OCI-LY3 (cell line): ENCODE measurements around the gene POLDIP2.
A peak's percentile ranks its signal among the peaks of the same experiment; 100 is the strongest.

Experiments
- H2AFZ ChIP-seq: fragments of 200-600, 300-600 bp; shearing (Covaris generic); 2 replicates; pipeline ENCODE4 v1.6.0; 2014; ENCODE audit warnings: antibody characterized with exemption, low read depth, low read length
- H3K27ac ChIP-seq: fragments of 200-600, 300-600 bp; sonication (generic); 2 replicates; pipeline ENCODE4 v1.5.1; 2014; ENCODE audit warnings: mild to moderate bottlenecking, low read length, moderate library complexity, mixed read lengths
- H3K27me3 ChIP-seq: fragments of 200-600, 300-600 bp; sonication (generic); 2 replicates; pipeline ENCODE4 v1.6.1; 2014; ENCODE audit warnings: low read depth, low read length, mixed read lengths
- H3K36me3 ChIP-seq: fragments of 200-600, 300-600 bp; sonication (generic); replicated peaks from 2 replicates; pipeline ENCODE3; 2014; ENCODE audit warnings: low read depth, low read length, mixed read lengths
- H3K4me1 ChIP-seq: fragments of 300-600, 200-600 bp; sonication (generic); 2 replicates; pipeline ENCODE4 v1.6.1; 2014; ENCODE audit warnings: low read length, mixed read lengths
- H3K4me2 ChIP-seq: fragments of 200-600, 300-600 bp; sonication (generic); 2 replicates; pipeline ENCODE4 v1.6.1; 2014; ENCODE audit warnings: low read length, mixed read lengths
- H3K4me3 ChIP-seq: fragments of 300-600, 200-600 bp; sonication (generic); 2 replicates; pipeline ENCODE4 v1.5.1; 2014; ENCODE audit warnings: antibody characterized with exemption, mild to moderate bottlenecking, low read length, moderate library complexity
- H3K79me2 ChIP-seq: fragments of 300-600, 200-600 bp; shearing (Covaris generic); 2 replicates; pipeline ENCODE4 v1.6.1; 2014; ENCODE audit warnings: mild to moderate bottlenecking, low read length, mixed read lengths
- H3K9ac ChIP-seq: fragments of 300-600, 200-600 bp; shearing (Covaris generic); 2 replicates; pipeline ENCODE4 v1.6.0; 2014; ENCODE audit warnings: mild to moderate bottlenecking, low read length, moderate library complexity
- H3K9me3 ChIP-seq: fragments of 200-600, 300-600 bp; shearing (Covaris generic); 2 replicates; pipeline ENCODE4 v1.6.1; 2014; ENCODE audit warnings: low read length, mixed read lengths; ENCODE audit not compliant: insufficient read depth
- H4K20me1 ChIP-seq: fragments of 200-600, 300-600 bp; sonication (generic); 2 replicates; pipeline ENCODE4 v1.6.1; 2016; ENCODE audit warnings: low read length, mixed read lengths; ENCODE audit not compliant: insufficient read depth
- CTCF ChIP-seq: fragments of 200-600, 300-600 bp; sonication (generic); IDR thresholded peaks from 2 replicates; pipeline ENCODE4 v1.5.1; 2014; ENCODE audit warnings: antibody characterized with exemption, low read length, low read depth
- EZH2phosphoT487 ChIP-seq: fragments of 200-600 bp; shearing (Covaris generic); IDR thresholded peaks from 2 replicates; pipeline ENCODE4 v1.6.1; 2018; ENCODE audit warnings: antibody characterized with exemption, mixed run types, low read depth

Gene POLDIP2

DNA sequence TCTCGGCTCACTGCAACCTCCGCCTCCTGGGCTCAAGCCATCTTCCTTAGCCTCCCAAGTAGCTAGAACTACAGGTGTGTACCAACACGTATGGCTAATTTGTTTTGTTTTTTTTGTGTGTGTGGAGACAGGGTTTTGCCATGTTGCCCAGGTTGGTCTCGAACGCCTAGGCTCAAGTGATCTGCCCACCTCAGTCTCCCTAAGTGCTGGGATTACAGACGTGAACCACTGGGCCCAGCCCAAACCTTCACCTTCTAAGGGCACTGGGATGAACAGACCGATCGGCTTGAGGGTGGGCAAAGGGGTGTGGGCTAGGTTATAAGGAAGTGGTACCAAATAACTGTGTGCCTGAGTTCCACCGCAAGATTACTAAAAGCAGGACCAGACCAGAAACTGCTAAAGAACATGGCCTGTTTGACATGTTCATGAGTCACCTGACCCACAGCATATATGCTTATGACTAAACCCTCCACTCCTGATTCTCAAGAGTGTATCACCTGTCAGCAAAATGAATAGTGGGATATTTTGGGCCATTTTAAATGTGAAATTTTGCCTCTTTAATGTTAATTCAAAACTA is 30.2 kb downstream of the POLDIP2 start:
- Histone ChIP-seq H2AFZ (no peak overlapping the region), H3K9ac (peak overlapping the region; percentile 45; the same call in 1 of the 2 replicates), H3K4me3 (peak overlapping the region; percentile 29), H4K20me1 (peaks cover 41% of the 10 kb centered on the region), H3K79me2 (peaks cover 69% of the 10 kb centered on the region), H3K36me3 (peaks cover 55% of the 10 kb centered on the region), H3K4me2 (peak overlapping the region; percentile 62), H3K4me1 (peaks cover 63% of the 10 kb centered on the region), H3K9me3 (no peaks in the 10 kb centered on the region), H3K27me3 (no peaks in the 10 kb centered on the region), H3K27ac (peak overlapping the region; percentile 94)
- TF ChIP-seq EZH2phosphoT487 (no peak), CTCF (no peak)

- TF ChIP-seq CTCF (no peak), EZH2phosphoT487 (no peak)
- H4K20me1 ChIP-seq: peaks cover 46% of the 10 kb centered on the region
- no peaks in the 10 kb centered on the region for H3K9me3 ChIP-seq
- H3K4me3 ChIP-seq: no peak overlapping the region
- H3K27ac ChIP-seq: peak overlapping the region; percentile 94
- H3K27me3 ChIP-seq: no peaks in the 10 kb centered on the region
- H3K79me2 ChIP-seq: peaks cover 79% of the 10 kb centered on the region
- peak overlapping the region; percentile 62 for H3K4me2 ChIP-seq
- H2AFZ ChIP-seq: no peak overlapping the region
- H3K9ac ChIP-seq: no peak overlapping the region
- H3K4me1 ChIP-seq: peaks cover 71% of the 10 kb centered on the region
- H3K36me3 ChIP-seq: peaks cover 59% of the 10 kb centered on the region
Measured at GRCh38 chr17:28326114-28326513, 31.2 kb downstream of the POLDIP2 start.

DNA sequence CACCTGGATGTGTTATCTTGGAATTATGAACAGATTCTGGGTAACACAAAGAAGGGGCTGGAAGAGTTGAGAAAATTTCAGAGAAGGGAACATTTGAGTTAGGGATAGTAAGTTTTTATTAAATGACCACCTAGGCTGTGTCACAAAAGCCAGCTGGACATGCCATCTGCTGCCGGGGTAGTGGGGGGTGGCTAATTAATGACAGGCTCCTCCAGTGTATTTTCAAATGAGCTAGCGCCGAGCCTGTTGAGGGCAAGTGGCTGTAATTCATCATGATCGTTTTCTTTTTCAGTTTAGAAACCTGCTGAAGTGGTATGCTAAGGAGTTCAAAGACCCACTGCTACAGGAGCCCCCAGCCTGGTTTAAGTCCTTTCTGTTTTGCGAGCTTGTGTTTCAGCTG is 32.1 kb downstream of the POLDIP2 start:
- H3K36me3 ChIP-seq: peaks cover 68% of the 10 kb centered on the region
- H3K4me2 ChIP-seq: peak overlapping the region; percentile 49
- no peak overlapping the region for H3K9ac ChIP-seq
- H2AFZ ChIP-seq: no peak overlapping the region
- TF ChIP-seq EZH2phosphoT487 (no peak), CTCF (no peak)
- H3K4me1 ChIP-seq: peaks cover 80% of the 10 kb centered on the region
- no peaks in the 10 kb centered on the region for H3K27me3 ChIP-seq
- H3K79me2 ChIP-seq: peaks cover 88% of the 10 kb centered on the region
- peak overlapping the region; percentile 94 for H3K27ac ChIP-seq
- peak overlapping the region; percentile 13; the same call in 1 of the 2 replicates for H3K4me3 ChIP-seq
- no peaks in the 10 kb centered on the region for H3K9me3 ChIP-seq
- peaks cover 53% of the 10 kb centered on the region for H4K20me1 ChIP-seq

DNA sequence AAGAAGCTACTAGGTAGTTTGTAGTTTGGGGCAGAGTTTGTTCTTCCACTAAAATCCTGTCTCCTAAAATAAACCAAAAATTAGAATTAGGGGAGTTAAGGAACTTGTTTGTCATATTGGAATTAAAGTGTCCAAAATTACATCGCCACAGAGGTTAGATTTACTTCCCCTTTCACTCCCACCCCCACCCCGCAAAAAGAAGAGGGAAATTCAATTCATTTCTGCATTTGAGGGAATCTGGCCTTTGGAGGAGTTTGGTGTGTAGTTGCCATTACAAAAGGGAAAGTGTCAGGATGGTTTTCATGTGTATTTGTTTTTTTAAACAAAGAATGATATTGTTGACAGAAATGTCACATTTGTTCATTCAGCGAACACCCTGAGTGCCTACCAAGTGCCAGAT is 32.5 kb downstream of the POLDIP2 start:
- peaks cover 71% of the 10 kb centered on the region for H3K36me3 ChIP-seq
- H3K4me2 ChIP-seq: peak overlapping the region; percentile 49
- H2AFZ ChIP-seq: no peak overlapping the region
- H3K27ac ChIP-seq: peak overlapping the region; percentile 94
- no peaks in the 10 kb centered on the region for H3K27me3 ChIP-seq
- peaks cover 93% of the 10 kb centered on the region for H3K79me2 ChIP-seq
- H4K20me1 ChIP-seq: peaks cover 53% of the 10 kb centered on the region
- H3K4me3 ChIP-seq: peak overlapping the region; percentile 13
- peaks cover 82% of the 10 kb centered on the region for H3K4me1 ChIP-seq
- no peaks in the 10 kb centered on the region for H3K9me3 ChIP-seq
- no peak overlapping the region for H3K9ac ChIP-seq
- no peak for TF ChIP-seq EZH2phosphoT487
